ENCODE data around the gene GEN1. TPM values are rescaled to one million over a fixed set of nuclear protein-coding genes. Genes with fewer than 3 reads are reported as not detected.

GEN1 gene
- total RNA-seq, 3 donors from 2014 or later = 12.9 to 31.4 (median 20.1) TPM

GRCh38 chr2:17815468-17816184 lies 61.7 kb downstream of the GEN1 start:
- Histone ChIP-seq H3K4me3 (no peak overlapping the region), H3K9me3 (no peaks in the 10 kb centered on the region), H3K36me3 (ENCODE audit: low read depth) (no peaks in the 10 kb centered on the region), H3K4me1 (ENCODE audit: low read depth) (no peaks in the 10 kb centered on the region)
- intact Hi-C loops (cut with DNase I, micrococcal nuclease) = no loop called here
- TF ChIP-seq CTCF (IDR thresholded peaks at IDR 0.05) = no peak
- ATAC-seq (peak; percentile 92), DNase-seq (no peak)

- no peaks in the 10 kb centered on the region for H3K4me1 ChIP-seq (ENCODE audit: low read depth)
- no peaks in the 10 kb centered on the region for H3K36me3 ChIP-seq (ENCODE audit: low read depth)
- no peak for TF ChIP-seq CTCF (IDR thresholded peaks at IDR 0.05)
- intact Hi-C loops (cut with DNase I, micrococcal nuclease) = no loop called here
- no peak within 1 kb of the TSS for H3K4me3 ChIP-seq
- ATAC-seq (no peak), DNase-seq (no peak)
- H3K9me3 ChIP-seq = no peaks in the 10 kb centered on the region
Observed at GRCh38 chr2:17816396-17817245, 62.7 kb downstream of the GEN1 start, which contains the start of gene MSGN1. Gene MSGN1, plus strand, starts transcription at chr2:17816460. Its CDS starts 59 bp downstream, at chr2:17816519.

- no peak for TF ChIP-seq CTCF (IDR thresholded peaks at IDR 0.05)
- DNase-seq (no peak), ATAC-seq (no peak)
- no peak overlapping the region for H3K4me3 ChIP-seq
- H3K4me1 ChIP-seq (ENCODE audit: low read depth) = no peaks in the 10 kb centered on the region
- no peaks in the 10 kb centered on the region for H3K36me3 ChIP-seq (ENCODE audit: low read depth)
- intact Hi-C loops (cut with DNase I, micrococcal nuclease) = no loop called here
- H3K9me3 ChIP-seq = no peaks in the 10 kb centered on the region
Observed at GRCh38 chr2:17818235-17818815, 64.4 kb downstream of the GEN1 start.

GRCh38 chr2:17821080-17821479 lies 67.1 kb downstream of the GEN1 start:
- DNase-seq = no peak
- no peak for TF ChIP-seq CTCF (IDR thresholded peaks at IDR 0.05)
- Histone ChIP-seq H3K4me1 (ENCODE audit: low read depth) (no peaks in the 10 kb centered on the region), H3K9me3 (no peaks in the 10 kb centered on the region), H3K36me3 (ENCODE audit: low read depth) (no peaks in the 10 kb centered on the region), H3K4me3 (no peak overlapping the region)
- intact Hi-C loops (cut with DNase I, micrococcal nuclease) = no loop called here
- no peak for ATAC-seq

GRCh38 chr2:17821535-17822444 lies 67.9 kb downstream of the GEN1 start:
- Histone ChIP-seq H3K4me3 (no peak overlapping the region), H3K36me3 (ENCODE audit: low read depth) (no peaks in the 10 kb centered on the region), H3K4me1 (ENCODE audit: low read depth) (no peaks in the 10 kb centered on the region), H3K9me3 (no peaks in the 10 kb centered on the region)
- ATAC-seq = peak; percentile 22
- TF ChIP-seq CTCF (IDR thresholded peaks at IDR 0.05) = no peak
- no peak for DNase-seq
- intact Hi-C loops (cut with DNase I, micrococcal nuclease) = no loop called here

Measured in mucosa of descending colon (tissue), 3 donors.